Ishikawa (cell line): ENCODE data around the gene KLHL34.

Experiments used
- EP300 ChIP-seq: IDR thresholded peaks from 2 replicates; pipeline ENCODE4 v1.6.1; 2012; ENCODE audit warnings: borderline replicate concordance
- MAX ChIP-seq: IDR thresholded peaks from 2 replicates; pipeline ENCODE4 v1.6.1; 2012
- TAF1 ChIP-seq: IDR thresholded peaks from 2 replicates; pipeline ENCODE4 v1.6.1; 2012; ENCODE audit warnings: low read depth, mild to moderate bottlenecking

- TF ChIP-seq TAF1 (no peak), MAX (no peak), EP300 (no peak)
These were observed 16.5 kb upstream of the KLHL34 start for GRCh38 chrX:21674430-21675186.
